HL-60/S4 treated with phorbol 12-myristate 13-acetate at 8.2 ng/mL for 4 days and 3 days (cell line): ENCODE data around the gene MACF1.
"Not testable (repeated sequence)": the region's sequence is repeated elsewhere in the genome, so short reads cannot be mapped to it uniquely, and the experiment has no call there.

Experiments used
- in situ Hi-C: fragments of 300-500 bp; cut with MboI; formaldehyde crosslinking; loops from 2 replicates; pipeline ENCODE4 v1.15.0; 2022; ENCODE audit warnings: low sequenced_read_pairs

Gene MACF1

GRCh38 chr1:39526466-39527189 is 322.1 kb downstream of the MACF1 start:
- in situ Hi-C loops = no loop called here

- in situ Hi-C loops = not testable (repeated sequence)
Observed at GRCh38 chr1:39527190-39527579, 322.7 kb downstream of the MACF1 start.

- in situ Hi-C loops = no loop called here
Observed at GRCh38 chr1:39528082-39528481, 323.6 kb downstream of the MACF1 start.

- in situ Hi-C loops = no loop called here
Observed at GRCh38 chr1:39529901-39530535, 325.5 kb downstream of the MACF1 start.

- in situ Hi-C loops = no loop called here
Observed at GRCh38 chr1:39531526-39531925, 327.0 kb downstream of the MACF1 start.

GRCh38 chr1:39533442-39533841 is 328.9 kb downstream of the MACF1 start:
- in situ Hi-C loops = no loop called here
